Measurements from ENCODE around the gene ZBTB17.
A peak's percentile ranks its signal among the peaks of the same experiment; 100 is the strongest.
"Not testable (repeated sequence)": the region's sequence is repeated elsewhere in the genome, so short reads cannot be mapped to it uniquely, and the experiment has no call there.

Gene ZBTB17

GRCh38 chr1:15916417-15916816 is 59.5 kb downstream of the ZBTB17 start:
- no peak for TF ChIP-seq CTCF (IDR thresholded peaks at IDR 0.05)

GRCh38 chr1:15915991-15916390 is 59.9 kb downstream of the ZBTB17 start:
- Histone ChIP-seq H3K27ac (no peak overlapping the region), H3K4me3 (ENCODE audit: low read depth, low read length) (no peak overlapping the region)

More at GRCh38 chr1:15916417-15916816, 59.5 kb downstream of the ZBTB17 start:
- Histone ChIP-seq H3K9me3 (ENCODE audit: control insufficient read depth, low read length) (no peaks in the 10 kb centered on the region), H3K27ac (no peak overlapping the region), H2AFZ (no peak overlapping the region), H3K36me3 (ENCODE audit: control insufficient read depth, insufficient read depth, low read length) (no peaks in the 10 kb centered on the region), H3K4me3 (ENCODE audit: low read depth, low read length) (no peak overlapping the region), H3K4me1 (no peaks in the 10 kb centered on the region), H3K79me2 (peaks cover 13% of the 10 kb centered on the region), H3K9ac (no peak overlapping the region), H3K27me3 (ENCODE audit: control insufficient read depth, insufficient read depth, low read length) (no peaks in the 10 kb centered on the region), H3K4me2 (ENCODE audit: low read length) (no peak overlapping the region)

GRCh38 chr1:15913607-15914006 is 62.3 kb downstream of the ZBTB17 start:
- H3K9me3 ChIP-seq (ENCODE audit: control insufficient read depth, low read length); H2AFZ ChIP-seq; H3K4me2 ChIP-seq (ENCODE audit: low read length); H3K9ac ChIP-seq; H3K4me1 ChIP-seq; H3K4me3 ChIP-seq (ENCODE audit: low read depth, low read length); H3K27ac ChIP-seq; H3K36me3 ChIP-seq (ENCODE audit: control insufficient read depth, insufficient read depth, low read length); H3K27me3 ChIP-seq (ENCODE audit: control insufficient read depth, insufficient read depth, low read length): not testable (repeated sequence)
- H3K79me2 ChIP-seq, result peaks cover 15% of the 10 kb centered on the region

More at GRCh38 chr1:15915991-15916390, 59.9 kb downstream of the ZBTB17 start:
- no peaks in the 10 kb centered on the region for H3K9me3 ChIP-seq (ENCODE audit: control insufficient read depth, low read length)
- H2AFZ ChIP-seq, result no peak overlapping the region
- H3K4me1 ChIP-seq, result no peaks in the 10 kb centered on the region
- H3K79me2 ChIP-seq, result peaks cover 10% of the 10 kb centered on the region
- H3K36me3 ChIP-seq (ENCODE audit: control insufficient read depth, insufficient read depth, low read length), result no peaks in the 10 kb centered on the region
- H3K4me2 ChIP-seq (ENCODE audit: low read length), result no peak overlapping the region
- H3K9ac ChIP-seq, result no peak overlapping the region
- TF ChIP-seq CTCF (IDR thresholded peaks at IDR 0.05), result no peak
- no peaks in the 10 kb centered on the region for H3K27me3 ChIP-seq (ENCODE audit: control insufficient read depth, insufficient read depth, low read length)

GRCh38 chr1:15911927-15912326 is 64.0 kb downstream of the ZBTB17 start:
- Histone ChIP-seq H3K27ac (no peak overlapping the region), H3K4me3 (ENCODE audit: low read depth, low read length) (no peak overlapping the region), H3K36me3 (ENCODE audit: control insufficient read depth, insufficient read depth, low read length) (no peaks in the 10 kb centered on the region), H3K4me1 (no peaks in the 10 kb centered on the region), H3K4me2 (ENCODE audit: low read length) (peak overlapping the region; percentile 29), H3K9ac (no peak overlapping the region), H2AFZ (no peak overlapping the region), H3K27me3 (ENCODE audit: control insufficient read depth, insufficient read depth, low read length) (no peaks in the 10 kb centered on the region), H3K9me3 (ENCODE audit: control insufficient read depth, low read length) (no peaks in the 10 kb centered on the region), H3K79me2 (peaks cover 17% of the 10 kb centered on the region)
- no peak for TF ChIP-seq CTCF (IDR thresholded peaks at IDR 0.05)

GRCh38 chr1:15911141-15911540 is 64.8 kb downstream of the ZBTB17 start:
- Histone ChIP-seq H3K9me3 (ENCODE audit: control insufficient read depth, low read length) (no peaks in the 10 kb centered on the region), H3K79me2 (peaks cover 17% of the 10 kb centered on the region), H3K9ac (no peak overlapping the region), H3K4me1 (no peaks in the 10 kb centered on the region), H3K4me2 (ENCODE audit: low read length) (no peak overlapping the region), H3K4me3 (ENCODE audit: low read depth, low read length) (no peak overlapping the region), H3K27ac (no peak overlapping the region), H2AFZ (no peak overlapping the region), H3K27me3 (ENCODE audit: control insufficient read depth, insufficient read depth, low read length) (no peaks in the 10 kb centered on the region), H3K36me3 (ENCODE audit: control insufficient read depth, insufficient read depth, low read length) (no peaks in the 10 kb centered on the region)
- no peak for TF ChIP-seq CTCF (IDR thresholded peaks at IDR 0.05)

Data from parathyroid adenoma (tissue), 2 donors.